Fibroblast of skin of abdomen (primary cell): ENCODE measurements around the gene CERK.

Experiments
- DNase-seq: peaks from one replicate; pipeline ENCODE4 v3.0.0-alpha.2; 2013

CERK gene

DNA sequence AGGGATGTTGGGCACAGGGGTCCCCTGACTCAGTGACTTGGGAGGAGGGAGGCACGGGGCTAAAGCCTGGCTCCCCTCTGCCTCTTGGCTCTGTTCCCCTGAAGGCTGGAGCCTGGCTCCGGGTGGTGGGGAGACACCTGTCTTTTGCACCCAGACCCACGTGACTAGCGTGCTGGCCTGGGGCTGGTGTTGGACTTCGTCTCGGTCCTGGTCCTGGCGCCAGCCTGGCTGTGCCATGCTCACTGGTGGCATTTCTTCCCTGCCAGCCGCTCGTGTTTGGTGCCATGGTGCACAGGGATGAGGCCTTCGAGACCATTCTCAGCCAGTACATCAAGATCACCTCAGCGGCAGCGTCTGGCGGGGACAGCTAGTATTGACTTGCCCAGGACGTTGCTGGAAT lies 61.2 kb downstream of the CERK start:
- no peak for DNase-seq

DNA sequence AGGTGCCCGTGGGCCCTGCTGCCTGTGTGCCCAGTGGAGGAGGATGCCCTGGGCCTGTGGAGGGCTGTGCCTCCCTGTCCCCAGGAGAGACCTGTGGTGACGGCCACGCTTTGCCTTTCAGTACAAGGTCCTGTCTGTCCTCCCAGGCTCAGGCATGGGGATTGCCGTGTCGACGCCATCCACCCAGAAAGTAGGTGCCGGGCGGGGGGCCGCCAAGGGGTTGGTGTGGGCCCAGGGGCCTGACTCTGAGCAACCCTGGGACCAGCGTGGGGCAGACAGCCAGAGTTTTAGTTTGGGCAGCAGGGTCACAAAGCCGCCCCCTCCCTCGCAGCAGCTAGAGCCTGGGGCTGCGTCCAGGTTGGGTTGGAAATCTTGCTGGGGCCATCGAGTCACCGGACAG lies 61.6 kb downstream of the CERK start:
- no peak for DNase-seq

DNA sequence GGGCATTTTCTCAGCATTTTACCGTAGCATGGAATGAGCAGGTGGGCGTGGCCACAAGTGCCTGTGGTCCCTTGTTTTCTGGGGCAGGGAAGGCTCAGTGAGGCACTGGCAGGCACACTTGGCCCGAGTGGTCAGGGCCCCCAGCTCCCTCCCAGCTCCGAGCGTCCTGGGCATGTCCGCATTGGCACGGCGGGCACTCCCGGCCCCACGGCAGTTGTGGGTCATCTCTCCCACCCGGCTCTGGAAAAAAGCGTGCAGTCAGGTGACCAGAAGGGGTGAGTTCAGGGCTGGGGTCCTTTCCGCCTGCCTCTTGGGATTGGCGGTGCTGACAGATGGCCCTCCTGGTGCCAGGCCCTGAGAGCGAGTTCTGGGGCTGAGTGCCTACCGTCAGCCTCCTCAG lies 62.1 kb downstream of the CERK start:
- no peak for DNase-seq

DNA sequence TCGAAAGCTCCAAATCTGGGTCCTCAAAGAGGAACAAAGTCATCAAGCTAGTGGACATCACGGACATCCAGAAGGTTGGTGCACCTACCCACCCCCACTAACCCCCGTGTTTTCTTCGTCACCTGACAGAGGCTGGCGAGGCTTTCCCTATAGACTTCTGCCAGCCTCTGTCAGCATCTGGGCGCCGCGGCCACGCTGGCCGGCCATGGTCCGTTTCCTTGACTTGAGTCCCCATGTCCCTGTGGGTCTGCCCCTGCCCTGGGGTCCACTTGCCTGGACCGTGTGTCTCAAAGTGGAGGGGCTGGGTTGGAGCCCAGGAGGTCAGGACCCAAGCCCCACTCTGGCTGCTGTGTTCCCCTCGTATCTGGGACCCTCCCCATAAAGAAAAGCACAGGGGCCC lies 62.6 kb downstream of the CERK start:
- no peak for DNase-seq

DNA sequence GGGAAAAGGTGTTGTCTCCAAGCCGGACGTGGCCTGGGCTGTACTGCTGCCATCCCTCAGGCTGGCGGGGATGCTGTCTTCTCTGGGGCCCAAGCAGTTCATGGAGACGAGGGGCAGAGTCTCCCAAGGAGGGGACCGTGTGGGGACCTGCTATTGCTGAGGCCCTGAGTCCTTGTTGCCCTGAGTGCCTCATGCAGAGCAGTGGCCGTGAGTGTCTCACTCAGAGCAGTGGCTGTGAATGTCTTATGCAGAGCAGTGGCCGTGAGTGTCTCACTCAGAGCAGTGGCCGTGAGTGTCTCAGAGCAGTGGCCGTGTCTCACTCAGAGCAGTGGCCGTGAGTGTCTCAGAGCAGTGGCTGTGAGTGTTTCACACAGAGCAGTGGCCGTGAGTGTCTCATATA lies 63.1 kb downstream of the CERK start:
- DNase-seq = no peak

DNA sequence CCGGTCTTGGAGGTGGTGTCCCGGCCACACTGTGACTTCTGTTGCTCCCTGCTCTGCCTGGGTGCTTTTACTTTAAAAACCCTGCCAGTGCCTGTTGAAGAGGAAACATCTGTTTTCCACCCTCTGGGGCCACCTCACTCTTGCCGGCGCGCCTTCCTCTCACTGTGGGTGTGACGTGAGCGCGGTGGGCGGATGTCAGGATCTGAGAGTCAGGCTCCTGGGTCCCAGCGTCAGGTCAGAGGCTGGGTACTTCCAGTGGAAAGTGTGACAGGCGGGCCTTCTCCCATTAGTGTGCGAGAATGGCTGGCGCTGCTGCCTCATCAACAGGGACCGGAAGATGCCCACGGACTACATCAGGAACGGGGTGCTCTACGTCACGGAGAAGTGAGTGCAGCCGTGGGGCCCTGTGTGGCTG lies 63.7 kb downstream of the CERK start:
- DNase-seq = peak; percentile 27

DNA sequence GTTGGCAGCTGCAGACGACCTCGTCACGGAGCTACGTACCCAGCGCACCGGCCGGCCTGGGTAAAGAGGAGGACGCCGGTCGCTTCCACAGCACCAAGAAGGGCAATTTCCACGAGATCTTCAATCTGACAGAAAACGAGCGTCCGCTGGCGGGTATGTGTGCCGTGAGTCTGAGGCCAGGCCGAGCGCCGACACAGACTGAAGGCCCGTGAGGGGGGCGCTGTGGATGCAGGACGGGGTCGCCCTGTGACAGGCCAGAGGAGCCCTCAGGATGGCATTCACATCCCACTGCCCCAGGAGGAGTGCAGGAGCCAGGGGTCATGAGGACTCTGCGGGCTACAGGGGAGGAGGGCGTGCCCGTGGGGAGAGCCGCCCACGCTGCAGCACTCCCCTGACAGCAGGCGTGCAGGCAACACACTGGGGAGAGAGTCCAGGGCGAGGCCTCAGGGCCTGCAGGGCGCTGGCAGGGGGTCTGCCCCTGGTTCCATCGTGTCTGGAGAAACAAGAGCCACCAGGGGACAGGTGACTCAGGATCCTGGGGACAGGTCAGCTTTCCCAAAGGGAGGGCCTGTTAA lies 64.3 kb downstream of the CERK start:
- DNase-seq = no peak

DNA sequence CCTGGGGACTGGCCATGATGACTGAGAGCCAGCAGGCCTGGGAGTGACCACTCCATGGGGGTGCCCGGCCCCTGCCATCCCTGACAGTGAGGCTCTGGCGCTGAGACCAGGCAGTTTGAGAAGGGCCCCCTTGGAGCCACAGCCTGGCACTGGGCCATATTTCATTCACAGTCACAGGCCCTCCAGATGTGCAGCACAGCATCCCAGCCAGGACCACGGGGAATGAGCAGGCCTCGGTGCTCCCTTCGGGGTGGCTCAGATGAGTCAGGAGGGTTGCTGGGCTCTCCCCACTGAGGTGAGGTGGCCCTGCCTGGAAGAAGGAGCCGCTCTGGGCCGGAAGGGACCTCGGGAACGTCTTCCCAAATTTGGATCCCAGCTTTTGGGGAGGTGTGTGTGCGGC lies 64.8 kb downstream of the CERK start:
- DNase-seq = peak; percentile 48

DNA sequence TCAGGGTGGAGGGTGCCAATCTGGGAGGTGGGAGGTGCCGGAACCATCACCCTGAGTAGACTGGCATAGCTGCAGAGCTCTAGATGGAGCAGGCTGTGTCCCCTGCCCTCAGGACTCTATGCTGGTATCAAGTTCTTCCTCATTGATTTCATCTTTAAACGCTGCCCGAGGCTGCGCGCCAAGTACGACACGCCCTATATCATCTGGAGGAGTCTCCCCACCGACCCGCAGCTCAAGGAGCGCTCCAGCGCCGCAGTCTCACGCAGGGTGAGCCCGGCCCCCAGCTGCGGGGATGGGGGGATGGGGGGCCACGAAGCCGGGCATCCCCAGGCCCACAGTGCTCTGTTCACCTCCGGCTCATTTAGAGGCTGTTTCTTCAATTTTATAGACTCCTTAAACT lies 65.3 kb downstream of the CERK start:
- no peak for DNase-seq

DNA sequence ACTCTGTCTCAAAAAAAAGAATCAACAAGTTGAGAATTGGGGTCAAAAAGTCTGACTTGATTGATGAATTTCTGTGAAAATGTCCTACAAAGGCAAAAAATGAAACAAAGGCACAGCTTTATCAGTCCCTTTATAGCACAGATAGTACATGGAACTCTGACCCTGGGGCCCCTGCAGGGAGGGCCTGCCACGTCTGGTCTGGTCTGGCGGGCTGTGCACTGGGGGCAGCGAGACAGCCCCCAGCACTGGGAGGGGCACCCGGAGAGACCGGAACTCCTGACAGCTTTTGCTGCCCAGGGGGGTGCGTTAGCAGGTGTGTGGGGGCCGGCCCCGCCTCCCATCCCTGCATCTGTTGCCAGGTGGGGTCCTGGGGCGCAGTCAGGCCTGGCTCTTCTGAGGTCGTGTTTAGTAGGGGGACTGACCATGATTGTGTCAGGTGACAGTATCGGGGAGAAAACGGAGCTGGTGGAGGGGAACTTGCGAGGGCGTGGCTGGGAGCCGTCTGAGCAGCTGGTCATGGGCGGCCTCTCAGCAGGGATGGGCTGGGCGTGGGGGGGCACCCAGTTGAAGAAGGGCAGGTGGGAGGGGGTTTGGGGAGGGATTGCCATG lies 66.1 kb downstream of the CERK start:
- DNase-seq = no peak

DNA sequence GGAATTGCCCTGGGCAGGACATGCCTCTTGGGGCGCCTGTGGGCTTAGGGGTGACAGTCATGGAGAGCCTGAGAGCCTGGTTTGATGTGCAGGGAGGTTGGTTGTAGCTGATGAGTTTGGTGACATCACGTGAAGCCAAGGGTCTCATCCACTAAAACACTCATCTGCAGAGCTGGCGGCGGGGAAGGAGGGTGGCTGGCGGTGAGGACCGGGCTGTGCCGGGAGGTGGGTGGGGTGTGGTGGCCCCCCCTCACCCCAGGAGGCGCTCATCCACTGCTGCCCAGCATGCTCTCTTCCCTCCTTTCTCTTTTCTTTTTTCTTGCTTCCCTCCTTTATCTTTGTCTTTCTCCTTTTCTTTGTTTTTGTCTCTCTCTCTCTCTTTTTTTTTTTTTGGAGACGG lies 68.9 kb downstream of the CERK start:
- DNase-seq = no peak

DNA sequence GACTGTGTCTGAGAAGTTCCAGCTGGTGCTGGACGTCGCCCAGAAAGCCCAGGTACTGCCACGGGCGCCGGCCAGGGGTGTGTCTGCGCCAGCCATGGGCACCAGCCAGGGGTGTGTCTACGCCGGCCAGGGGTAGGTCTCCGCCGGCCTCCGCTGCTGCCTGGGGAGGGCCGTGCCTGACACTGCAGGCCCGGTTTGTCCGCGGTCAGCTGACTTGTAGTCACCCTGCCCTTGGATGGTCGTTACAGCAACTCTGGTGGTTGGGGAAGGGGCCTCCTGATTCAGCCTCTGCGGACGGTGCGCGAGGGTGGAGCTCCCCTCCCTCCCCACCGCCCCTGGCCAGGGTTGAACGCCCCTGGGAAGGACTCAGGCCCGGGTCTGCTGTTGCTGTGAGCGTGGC lies 69.9 kb downstream of the CERK start:
- DNase-seq = no peak

DNA sequence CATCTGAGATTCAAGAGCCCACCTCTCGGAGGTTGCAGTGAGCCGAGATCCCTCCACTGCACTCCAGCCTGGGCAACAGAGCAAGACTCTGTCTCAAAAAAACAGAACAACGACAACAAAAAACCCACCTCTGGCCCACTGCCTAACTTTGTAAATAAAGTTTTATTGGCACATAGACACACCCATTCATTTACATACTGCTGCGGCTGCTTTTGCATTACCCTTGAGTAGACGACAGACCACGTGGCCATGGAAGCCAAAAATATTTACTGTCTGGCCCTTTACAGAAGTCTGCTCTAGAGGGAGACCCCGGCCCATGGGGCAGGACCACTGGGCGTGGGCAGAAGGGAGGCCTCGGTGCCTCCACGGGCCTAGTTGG lies 70.8 kb downstream of the CERK start:
- no peak for DNase-seq

DNA sequence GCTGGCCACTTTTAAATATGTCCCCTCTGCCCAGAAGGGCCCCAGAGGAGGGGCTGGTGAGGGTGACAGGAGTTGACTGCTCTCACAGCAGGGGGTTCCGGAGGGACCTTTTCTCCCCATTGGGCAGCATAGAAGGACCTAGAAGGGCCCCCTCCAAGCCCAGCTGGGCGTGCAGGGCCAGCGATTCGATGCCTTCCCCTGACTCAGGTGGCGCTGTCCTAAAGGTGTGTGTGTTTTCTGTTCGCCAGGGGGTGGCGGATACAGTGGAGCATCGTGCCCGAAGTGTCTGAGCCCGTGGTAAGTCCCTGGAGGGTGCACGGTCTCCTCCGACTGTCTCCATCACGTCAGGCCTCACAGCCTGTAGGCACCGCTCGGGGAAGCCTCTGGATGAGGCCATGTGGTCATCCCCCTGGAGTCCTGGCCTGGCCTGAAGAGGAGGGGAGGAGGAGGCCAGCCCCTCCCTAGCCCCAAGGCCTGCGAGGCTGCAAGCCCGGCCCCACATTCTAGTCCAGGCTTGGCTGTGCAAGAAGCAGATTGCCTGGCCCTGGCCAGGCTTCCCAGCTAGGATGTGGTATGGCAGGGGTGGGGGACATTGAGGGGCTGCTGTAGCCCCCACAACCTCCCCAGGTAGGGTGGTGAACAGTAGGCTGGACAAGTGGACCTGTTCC lies 71.3 kb downstream of the CERK start:
- no peak for DNase-seq

DNA sequence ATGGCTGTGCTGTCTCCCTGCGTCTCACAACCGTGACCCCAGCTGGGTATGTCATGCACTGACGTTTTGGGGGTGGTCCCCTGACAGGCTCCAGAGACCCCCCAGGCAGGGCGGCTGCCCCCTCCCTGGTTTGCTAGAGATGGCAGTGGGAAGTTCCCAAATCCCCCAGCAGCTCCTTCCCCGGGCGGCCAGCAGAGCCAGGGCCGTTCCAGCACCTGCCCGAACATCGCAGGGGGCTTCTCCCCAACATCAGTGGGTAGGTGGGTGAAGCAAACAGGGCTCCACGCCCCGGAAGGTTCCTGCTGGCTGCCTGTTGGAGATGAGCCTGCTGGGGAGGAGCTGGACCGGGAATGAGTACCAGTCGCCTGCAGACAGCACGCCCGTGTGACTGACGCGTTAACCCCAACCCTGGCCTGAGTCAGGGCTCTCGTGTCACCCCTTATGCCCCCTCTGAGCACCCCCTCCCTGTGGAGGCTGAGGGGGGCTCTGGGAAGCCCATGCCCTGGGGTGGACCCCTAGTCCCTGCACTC lies 72.2 kb downstream of the CERK start:
- no peak for DNase-seq

DNA sequence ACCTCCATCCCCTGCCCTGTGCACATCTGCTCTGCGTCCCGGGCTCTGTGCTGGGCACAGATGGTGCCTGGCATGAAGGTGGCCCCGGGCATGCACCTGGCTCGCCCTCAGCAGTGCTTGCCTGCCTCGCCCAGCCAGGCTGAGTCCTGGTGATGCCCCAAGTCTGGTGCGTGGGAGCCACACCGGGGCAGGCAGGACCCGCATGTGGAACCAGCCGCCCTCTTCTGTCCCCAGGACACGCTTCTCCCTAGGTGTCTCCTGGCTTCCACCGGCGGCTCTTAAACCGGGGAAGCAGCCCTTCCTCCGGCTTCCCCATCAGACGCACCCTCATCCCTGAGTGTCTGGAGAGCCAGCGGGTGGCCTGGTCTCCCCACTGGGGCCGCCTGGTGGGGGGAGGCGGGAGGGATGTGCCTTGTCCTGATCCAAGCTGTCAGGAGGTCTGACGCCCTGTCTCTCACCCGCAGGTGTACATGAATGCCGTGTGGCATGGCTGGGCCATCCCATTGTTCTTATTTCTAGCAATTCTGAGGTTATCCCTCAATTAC lies 72.8 kb downstream of the CERK start:
- DNase-seq = no peak

DNA sequence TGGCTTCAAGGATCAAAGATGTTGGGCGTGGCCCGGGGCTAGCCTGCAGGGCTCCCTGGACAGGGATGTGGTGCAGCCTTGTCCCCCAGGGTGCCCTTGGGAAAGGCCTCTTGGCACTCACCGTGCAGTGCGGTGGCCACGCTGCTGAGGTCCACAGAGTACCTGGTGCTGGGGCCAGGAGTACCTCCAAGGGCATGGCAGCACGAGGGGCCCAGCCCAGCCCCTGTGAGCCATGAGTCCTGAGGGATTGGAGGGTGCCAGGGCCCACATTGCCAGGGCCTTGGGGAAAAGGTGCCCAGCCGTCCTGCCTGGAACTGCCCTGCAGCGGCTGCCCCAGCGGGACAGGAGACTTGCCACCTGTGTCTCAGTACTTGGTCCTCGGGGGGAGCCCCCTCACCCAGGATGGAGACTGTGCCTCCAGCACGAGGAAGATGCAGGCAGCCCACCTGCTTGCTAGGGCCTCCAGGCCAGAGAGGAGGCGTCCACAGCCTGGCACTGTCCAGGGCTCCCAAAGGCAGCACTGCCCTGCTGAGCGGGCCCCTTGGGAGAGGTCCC lies 73.7 kb downstream of the CERK start:
- no peak for DNase-seq

DNA sequence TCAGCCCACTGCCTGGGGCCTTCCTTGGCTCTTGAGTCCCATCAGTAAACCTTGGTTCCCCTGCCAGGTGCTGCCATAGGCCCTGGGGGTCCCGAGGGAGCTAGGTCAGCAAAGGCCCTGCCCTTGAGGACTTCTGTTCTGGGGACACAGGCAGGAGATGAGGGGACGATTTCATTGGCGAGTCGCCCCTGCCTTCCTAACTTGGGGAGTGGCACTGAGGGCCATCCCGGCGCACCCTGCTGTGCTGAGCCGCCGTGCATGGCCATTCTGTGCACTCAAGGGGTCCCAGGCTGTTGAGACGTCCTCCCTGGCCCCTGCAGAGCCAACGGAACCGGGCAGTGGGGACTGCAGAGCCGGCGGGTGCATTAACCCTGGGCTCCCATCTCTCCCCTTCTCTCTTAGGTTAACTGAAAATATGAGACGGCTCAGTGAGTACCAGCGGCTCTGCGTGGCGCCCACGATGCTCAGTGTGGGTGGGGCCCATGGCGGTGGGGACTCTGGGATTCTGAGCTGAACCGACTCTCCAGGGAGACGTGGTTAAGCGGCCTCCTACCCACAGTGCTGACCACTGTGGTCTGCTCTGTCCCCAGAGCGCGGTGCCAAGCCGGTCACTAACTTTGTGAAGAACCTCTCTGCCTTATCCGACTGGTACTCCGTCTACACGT lies 74.5 kb downstream of the CERK start:
- no peak for DNase-seq

DNA sequence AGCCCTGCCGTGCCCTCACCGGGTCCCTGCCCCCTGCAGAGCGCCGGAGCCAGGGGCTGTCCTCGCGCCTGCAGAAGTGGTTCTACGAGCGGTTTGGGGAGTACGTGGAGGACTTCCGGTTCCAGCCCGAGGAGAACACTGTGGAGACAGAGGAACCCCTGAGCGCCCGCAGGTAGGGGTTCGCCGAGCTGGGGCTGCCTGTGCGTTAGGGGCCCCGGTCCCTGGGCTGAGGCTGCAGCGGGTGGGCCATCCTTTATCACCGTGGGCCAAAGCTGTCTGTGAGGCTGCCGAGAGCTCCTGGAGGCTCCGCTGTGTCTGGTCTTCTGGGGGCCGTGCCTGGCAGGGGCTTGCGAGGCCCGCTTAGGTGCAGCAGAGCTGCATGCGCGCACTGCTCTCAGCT lies 75.1 kb downstream of the CERK start:
- DNase-seq = no peak

DNA sequence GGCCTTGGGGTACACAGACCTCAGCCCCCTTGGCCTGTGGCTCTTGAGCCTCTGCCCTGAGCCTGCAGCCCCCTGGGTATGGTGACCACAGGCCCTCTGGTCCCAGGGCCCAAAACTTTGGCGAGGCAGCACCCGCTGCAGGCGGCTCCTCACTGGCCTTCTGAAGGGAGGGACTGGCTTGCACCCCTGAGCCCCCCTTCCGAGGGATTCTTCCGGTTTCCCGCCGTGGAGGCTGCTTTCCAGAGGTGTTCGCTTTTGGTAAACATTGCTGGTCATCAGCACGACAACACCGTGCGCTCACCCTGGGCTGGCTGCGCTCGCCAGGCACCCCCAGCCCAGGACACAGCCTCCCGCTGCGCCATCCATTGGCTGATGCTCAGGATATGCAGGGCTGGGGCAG lies 75.8 kb downstream of the CERK start:
- no peak for DNase-seq

DNA sequence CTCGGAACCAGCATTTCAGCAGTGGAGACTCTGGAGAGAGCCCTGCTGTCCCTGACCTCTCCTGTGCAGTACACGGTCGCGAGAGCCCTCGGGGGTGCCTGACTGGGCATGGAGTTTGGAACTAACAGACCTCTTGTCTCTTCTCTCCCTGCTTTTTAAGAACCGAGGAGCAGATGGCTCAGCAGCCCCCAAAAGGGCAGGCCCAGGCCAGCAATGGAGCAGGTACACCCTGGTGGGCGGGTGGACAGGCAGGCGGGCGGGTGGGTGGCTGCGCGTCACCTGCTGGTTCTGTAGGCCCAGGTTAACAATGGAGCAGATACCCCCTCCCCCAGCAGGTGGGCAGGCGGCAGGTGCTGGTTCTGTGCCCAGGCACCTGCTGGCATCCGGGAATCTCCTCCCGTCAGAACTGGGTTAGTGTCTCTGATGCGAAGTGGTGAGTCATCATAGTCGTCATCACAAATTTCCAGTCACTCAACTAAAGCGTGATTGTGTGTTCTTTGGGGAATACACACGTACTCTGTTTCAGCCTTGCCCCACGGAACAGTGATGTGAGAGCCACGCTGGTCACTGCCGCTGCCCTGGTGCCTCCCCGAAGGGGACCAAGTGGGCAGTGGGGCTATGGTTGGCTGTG lies 76.7 kb downstream of the CERK start:
- DNase-seq = no peak

DNA sequence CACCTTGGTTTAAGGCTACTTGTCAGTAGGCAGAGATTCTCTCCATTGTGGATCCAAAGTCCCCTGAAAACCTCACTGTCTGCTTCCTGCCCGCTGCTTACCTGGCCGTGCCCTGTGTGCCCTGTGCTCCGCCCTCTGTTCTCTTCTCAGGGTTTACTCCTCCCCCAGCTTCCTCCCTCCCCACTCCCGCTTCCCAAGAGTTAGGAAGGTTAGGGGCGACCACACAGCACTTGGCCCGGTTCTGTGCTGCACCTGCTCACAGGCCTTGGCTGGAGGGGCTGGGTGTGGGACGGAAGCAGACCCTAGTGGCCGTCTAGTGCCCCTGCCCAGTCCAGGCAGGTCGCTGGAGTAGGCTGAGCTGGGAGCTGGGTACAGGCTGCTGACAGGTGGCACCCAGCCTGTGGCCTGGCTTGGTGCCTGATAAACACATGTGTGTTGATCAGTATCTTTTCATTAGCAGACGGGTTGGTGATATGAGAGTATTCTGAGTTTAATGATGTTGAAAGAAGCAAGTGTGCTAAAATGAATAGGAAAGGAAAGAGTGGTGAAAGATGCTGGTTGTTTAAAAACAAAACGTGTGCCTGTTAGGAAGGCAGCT lies 77.3 kb downstream of the CERK start:
- DNase-seq = no peak
